Endothelial cell of umbilical vein (primary cell): ENCODE results near the gene MYH11. TPM values are rescaled to one million over a fixed set of nuclear protein-coding genes. Genes with fewer than 3 reads are reported as not detected.

Experiments
- BruUV-seq: library from RNA; stranded (reverse); fragments of 400-500 nt; replicated peaks from 2 replicates; lab custom pipeline; 2021; lab: Mats Ljungman, UMichigan
- CTCF ChIA-PET: fragments of 300-600, 350-600 bp; sonication (Branson Sonifier 250); formaldehyde crosslinking; loops from one replicate; lab custom pipeline; 2021; ENCODE audit warnings: antibody characterized with exemption, inconsistent platforms; lab: Charles Lee
- POLR2A ChIA-PET: fragments of 300-600, 350-600 bp; sonication (Branson Sonifier 250); formaldehyde crosslinking; loops from one replicate; lab custom pipeline; 2021; ENCODE audit warnings: antibody characterized with exemption, inconsistent platforms; lab: Charles Lee
- DNase-seq: peaks from one replicate; pipeline ENCODE4 v3.0.0-alpha.2; 2011; ENCODE audit warnings: low read depth, low spot score
- FAIRE-seq: peaks from 2 replicates; lab custom pipeline; 2011; peaks lifted over from hg19 to GRCh38; lab: Jason Lieb, UNC
- H2AFZ ChIP-seq: 2 replicates; pipeline ENCODE4 v1.6.0; 2012; ENCODE audit warnings: low read depth, low read length, control low read depth, inconsistent platforms
- H3K27ac ChIP-seq: 2 replicates; pipeline ENCODE4 v1.5.1; 2011; ENCODE audit warnings: low read depth, mild to moderate bottlenecking, control low read depth, low read length, moderate library complexity; ENCODE audit not compliant: insufficient read depth
- H3K27me3 ChIP-seq, 2 experiments: 2 replicates each; pipeline versions ENCODE4 v1.6.0 to v1.6.1; 2011; ENCODE audit warnings: low read length in 2 of 2, mixed read lengths in 1 of 2; ENCODE audit not compliant: control insufficient read depth in 2 of 2, insufficient read depth in 2 of 2
- H3K36me3 ChIP-seq, 2 experiments: 2 replicates in 1 of 2; 3 replicates in 1 of 2; pipeline ENCODE4 v1.5.1; 2011; ENCODE audit warnings: low read length in 2 of 2, mild to moderate bottlenecking in 1 of 2, moderate library complexity in 1 of 2; ENCODE audit not compliant: control insufficient read depth in 2 of 2, insufficient read depth in 2 of 2; ENCODE audit errors: extremely low read depth in 1 of 2
- H3K4me1 ChIP-seq: 3 replicates; pipeline ENCODE4 v1.5.1; 2011; ENCODE audit warnings: mild to moderate bottlenecking, low read length; ENCODE audit not compliant: control insufficient read depth, insufficient read depth; ENCODE audit errors: extremely low read depth
- H3K4me2 ChIP-seq: 2 replicates; pipeline ENCODE4 v1.6.1; 2011; ENCODE audit warnings: low read length, control low read depth, mixed read lengths; ENCODE audit not compliant: insufficient read depth
- H3K4me3 ChIP-seq, 3 experiments: fragments of 200-600 bp in 1 of 3; sonication (generic), shearing (Covaris generic) in 1 of 3; replicated peaks in 1 of 3; 2 replicates each; pipeline ENCODE4 v1.5.1; 2011 to 2016; ENCODE audit warnings: control low read depth in 3 of 3, low read length in 3 of 3, mild to moderate bottlenecking in 2 of 3, inconsistent platforms in 1 of 3, low read depth in 1 of 3, moderate library complexity in 1 of 3; ENCODE audit not compliant: insufficient read depth in 1 of 3
- H3K79me2 ChIP-seq: 2 replicates; pipeline ENCODE4 v1.6.0; 2012; ENCODE audit warnings: low read length, inconsistent platforms; ENCODE audit not compliant: control insufficient read depth, insufficient read depth
- H3K9ac ChIP-seq: replicated peaks from 2 replicates; pipeline ENCODE3; 2011; ENCODE audit warnings: low read length, control low read depth; ENCODE audit not compliant: insufficient read depth; ENCODE audit errors: extremely low read depth
- H3K9me1 ChIP-seq: replicated peaks from 3 replicates; pipeline ENCODE4 v1.6.0; 2011; ENCODE audit warnings: mild to moderate bottlenecking, low read length; ENCODE audit not compliant: control insufficient read depth, insufficient read depth; ENCODE audit errors: extremely low read depth
- H3K9me3 ChIP-seq: replicated peaks from 2 replicates; pipeline ENCODE4 v1.5.1; 2012; ENCODE audit warnings: low read length, inconsistent platforms; ENCODE audit not compliant: control insufficient read depth, insufficient read depth
- H4K20me1 ChIP-seq: replicated peaks from 2 replicates; pipeline ENCODE3; 2011; ENCODE audit warnings: mild to moderate bottlenecking, low read length; ENCODE audit not compliant: control insufficient read depth, insufficient read depth; ENCODE audit errors: extremely low read depth
- EZH2 ChIP-seq: IDR thresholded peaks from 2 replicates; pipeline ENCODE4 v1.6.1; 2012; ENCODE audit warnings: borderline replicate concordance, low read depth, mild to moderate bottlenecking, moderate library complexity, low read length, inconsistent platforms; ENCODE audit not compliant: severe bottlenecking
- FOS ChIP-seq: IDR thresholded peaks from 2 replicates; pipeline ENCODE4 v1.6.1; 2011; ENCODE audit warnings: mild to moderate bottlenecking, low read length, moderate library complexity, borderline replicate concordance; ENCODE audit not compliant: insufficient read depth
- GATA2 ChIP-seq: IDR thresholded peaks from 2 replicates; pipeline ENCODE4 v1.7.0; 2011; ENCODE audit warnings: low read depth, mild to moderate bottlenecking, moderate library complexity, mixed read lengths, low read length; ENCODE audit not compliant: insufficient read length, insufficient read depth
- JUN ChIP-seq: IDR thresholded peaks from 2 replicates; pipeline ENCODE4 v1.6.1; 2011; ENCODE audit warnings: borderline replicate concordance, low read depth; ENCODE audit not compliant: insufficient read length, insufficient read depth
- MYC ChIP-seq: IDR thresholded peaks from one replicate; pipeline ENCODE4 v1.6.1; 2011; ENCODE audit warnings: mild to moderate bottlenecking, low read depth, low read length
- POLR2A ChIP-seq: IDR thresholded peaks from 2 replicates; pipeline ENCODE4 v1.6.1; 2012; ENCODE audit warnings: low read depth, mild to moderate bottlenecking, control low read depth, low read length
- POLR2AphosphoS5 ChIP-seq: IDR thresholded peaks from 2 replicates; pipeline ENCODE4 v1.6.1; 2012; ENCODE audit warnings: low read depth, mild to moderate bottlenecking, control low read depth, low read length, moderate library complexity; ENCODE audit not compliant: insufficient read depth
- dilution Hi-C: fragments of 300-500 bp; cut with MboI; formaldehyde crosslinking; loops from one replicate; pipeline ENCODE4 v1.15.0; 2019; ENCODE audit warnings: low sequenced_read_pairs; ENCODE audit not compliant: extremely low pct_ligation_motif_present
- intact Hi-C: fragments of 100-400 bp; cut with micrococcal nuclease; formaldehyde crosslinking; loops from one replicate; pipeline ENCODE4 v1.10.0; 2022
- polyA plus RNA-seq, 4 experiments: library from polyadenylated mRNA; depleted of rRNA in 3 of 4; stranded (reverse) in 3 of 4; unstranded in 1 of 4; fragments of >200 nt; gene quantifications; 2 replicates each; pipeline versions ENCODE4 v1.2.1 to v1.2.3, GENCODE V29; 2011 to 2012; ENCODE audit warnings: missing spikeins in 1 of 4
- total RNA-seq: library from RNA; stranded (reverse); gene quantifications from 2 replicates; pipeline ENCODE4 v1.2.3, GENCODE V29; 2021
- TF ChIP-seq, protein P1 (sequence below): IDR thresholded peaks from 2 replicates; pipeline ENCODE4 v1.6.1; 2011; ENCODE audit not compliant: insufficient read depth, insufficient read length
- TF ChIP-seq, protein P2 (sequence below), 2 donors: IDR thresholded peaks; 1 replicate in 1 of 2; 2 replicates in 1 of 2; pipeline ENCODE4 v1.5.1; 2011; ENCODE audit warnings: low read length in 2 of 2, mild to moderate bottlenecking in 2 of 2, moderate library complexity in 2 of 2, control low read depth in 1 of 2, inconsistent platforms in 1 of 2, low read depth in 1 of 2; ENCODE audit not compliant: insufficient read depth in 1 of 2; ENCODE audit errors: extremely low read depth in 1 of 2

The MYH11 gene
- total and polyA plus RNA-seq, 2 donors (not counting 3 experiments of a cell fraction or from before 2014, with no cell fraction given): not detected

- intact Hi-C loops: loop anchor here (1.0 to 5.0 kb wide), 3 partner anchors 58 to 1787 kb away; partner anchors contain the start of genes ERCC4 and NDE1
These were observed 147.8 kb downstream of the MYH11 start for GRCh38 chr16:15708997-15709396.

More at GRCh38 chr16:15708997-15709396, 147.8 kb downstream of the MYH11 start:
- no peak overlapping the region for H3K9ac ChIP-seq
- ChIA-PET POLR2A (no interaction called here), CTCF (interaction anchor here (0.9 to 1.3 kb wide), 4 partner anchors 12 to 113 kb away, joined by 3 to 5 read pairs (median 4); no protein-coding TSS in a partner anchor)
- no peaks in the 10 kb centered on the region for H3K9me3 ChIP-seq
- DNase-seq (no peak), FAIRE-seq (no peak)
- H3K27me3 ChIP-seq: no peaks in the 10 kb centered on the region
- H2AFZ ChIP-seq: no peak overlapping the region
- no peak overlapping the region for H3K27ac ChIP-seq
- peaks cover 0 to 2% of the 10 kb centered on the region in 2 experiments for H3K36me3 ChIP-seq
- dilution Hi-C loops: no loop called here
- no TSS peak for BruUV-seq
- H3K9me1 ChIP-seq: no peaks in the 10 kb centered on the region
- H3K4me2 ChIP-seq: no peak overlapping the region
- H4K20me1 ChIP-seq: no peaks in the 10 kb centered on the region
- TF ChIP-seq EZH2 (no peak), FOS (no peak), MYC (no peak), POLR2A (no peak), POLR2AphosphoS5 (no peak), GATA2 (no peak), JUN (no peak)
- TF ChIP-seq, protein P1, sequence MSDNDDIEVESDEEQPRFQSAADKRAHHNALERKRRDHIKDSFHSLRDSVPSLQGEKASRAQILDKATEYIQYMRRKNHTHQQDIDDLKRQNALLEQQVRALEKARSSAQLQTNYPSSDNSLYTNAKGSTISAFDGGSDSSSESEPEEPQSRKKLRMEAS: no peak
- TF ChIP-seq, protein P2, sequence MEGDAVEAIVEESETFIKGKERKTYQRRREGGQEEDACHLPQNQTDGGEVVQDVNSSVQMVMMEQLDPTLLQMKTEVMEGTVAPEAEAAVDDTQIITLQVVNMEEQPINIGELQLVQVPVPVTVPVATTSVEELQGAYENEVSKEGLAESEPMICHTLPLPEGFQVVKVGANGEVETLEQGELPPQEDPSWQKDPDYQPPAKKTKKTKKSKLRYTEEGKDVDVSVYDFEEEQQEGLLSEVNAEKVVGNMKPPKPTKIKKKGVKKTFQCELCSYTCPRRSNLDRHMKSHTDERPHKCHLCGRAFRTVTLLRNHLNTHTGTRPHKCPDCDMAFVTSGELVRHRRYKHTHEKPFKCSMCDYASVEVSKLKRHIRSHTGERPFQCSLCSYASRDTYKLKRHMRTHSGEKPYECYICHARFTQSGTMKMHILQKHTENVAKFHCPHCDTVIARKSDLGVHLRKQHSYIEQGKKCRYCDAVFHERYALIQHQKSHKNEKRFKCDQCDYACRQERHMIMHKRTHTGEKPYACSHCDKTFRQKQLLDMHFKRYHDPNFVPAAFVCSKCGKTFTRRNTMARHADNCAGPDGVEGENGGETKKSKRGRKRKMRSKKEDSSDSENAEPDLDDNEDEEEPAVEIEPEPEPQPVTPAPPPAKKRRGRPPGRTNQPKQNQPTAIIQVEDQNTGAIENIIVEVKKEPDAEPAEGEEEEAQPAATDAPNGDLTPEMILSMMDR (IDR thresholded peaks at IDR 0.05; ENCODE audit: extremely low read depth in 1 of 2, insufficient read depth in 1 of 2, low read depth in 1 of 2, low read length in 2 of 2): no peak
- H3K79me2 ChIP-seq: no peaks in the 10 kb centered on the region
- peaks cover 12% of the 10 kb centered on the region for H3K4me1 ChIP-seq
- no peak overlapping the region for H3K4me3 ChIP-seq
